IMR-90 (cell line): ENCODE results near the gene NOS1AP. TPM values are rescaled to one million over a fixed set of nuclear protein-coding genes. Genes with fewer than 3 reads are reported as not detected.

Experiments
- ATAC-seq: fragments of 200-7000 bp; cut with Tn5 transposase; 2 replicates; pipeline ENCODE4 v1.9.1; 2020; ENCODE audit warnings: low read depth, mild to moderate bottlenecking, moderate library complexity
- BruUV-seq: library from RNA; stranded (reverse); fragments of 400-500 nt; replicated peaks from 2 replicates; lab custom pipeline; 2021; lab: Mats Ljungman, UMichigan
- CTCF ChIA-PET: fragments of 300-600 bp; formaldehyde crosslinking; extraction: SDS; loops from one replicate; lab custom pipeline; 2021; ENCODE audit warnings: antibody characterized with exemption; lab: Yijun Ruan, JAX
- POLR2A ChIA-PET: fragments of 300-600 bp; sonication (Branson Sonifier 250); formaldehyde crosslinking; loops from one replicate; lab custom pipeline; 2022; ENCODE audit warnings: antibody characterized with exemption; ENCODE audit not compliant: unreplicated experiment; lab: Charles Lee
- DNase-seq: peaks from one replicate; pipeline ENCODE4 v3.0.0; 2013
- H2AFZ ChIP-seq: replicated peaks from 2 replicates; pipeline ENCODE3; 2013; ENCODE audit warnings: low read length, mild to moderate bottlenecking; ENCODE audit not compliant: poor library complexity
- H2AK5ac ChIP-seq: 2 replicates; pipeline ENCODE4 v1.6.1; 2013; ENCODE audit warnings: low read depth, low read length, inconsistent platforms
- H2AK9ac ChIP-seq: replicated peaks from 2 replicates; pipeline ENCODE3; 2013; ENCODE audit warnings: mild to moderate bottlenecking, low read depth, low read length, moderate library complexity; ENCODE audit not compliant: poor library complexity
- H2BK120ac ChIP-seq: 2 replicates; pipeline ENCODE4 v1.6.1; 2013; ENCODE audit warnings: low read depth, low read length, inconsistent platforms
- H2BK15ac ChIP-seq: 3 replicates; pipeline ENCODE4 v1.6.1; 2013; ENCODE audit warnings: low read depth, low read length, inconsistent platforms
- H2BK20ac ChIP-seq: 2 replicates; pipeline ENCODE4 v1.6.1; 2013; ENCODE audit warnings: low read depth, mild to moderate bottlenecking, inconsistent platforms, low read length, moderate library complexity
- H2BK5ac ChIP-seq: 2 replicates; pipeline ENCODE4 v1.6.1; 2013; ENCODE audit warnings: mild to moderate bottlenecking, low read depth, low read length, inconsistent platforms; ENCODE audit not compliant: poor library complexity, severe bottlenecking
- H3K14ac ChIP-seq: replicated peaks from 2 replicates; pipeline ENCODE4 v1.6.1; 2013; ENCODE audit warnings: low read depth, low read length, inconsistent platforms
- H3K18ac ChIP-seq: 2 replicates; pipeline ENCODE4 v1.6.1; 2013; ENCODE audit warnings: low read depth, low read length, control low read depth
- H3K23ac ChIP-seq: 2 replicates; pipeline ENCODE4 v1.6.1; 2013; ENCODE audit warnings: low read depth, low read length, inconsistent platforms
- H3K27ac ChIP-seq: 2 replicates; pipeline ENCODE4 v1.5.1; 2013; ENCODE audit warnings: mild to moderate bottlenecking, control low read depth, low read length; ENCODE audit not compliant: insufficient read depth
- H3K27me3 ChIP-seq: 2 replicates; pipeline ENCODE4 v1.6.1; 2013; ENCODE audit warnings: low read length; ENCODE audit not compliant: control insufficient read depth, insufficient read depth
- H3K36me3 ChIP-seq: 2 replicates; pipeline ENCODE4 v1.6.1; 2013; ENCODE audit warnings: low read length, mixed read lengths; ENCODE audit not compliant: control insufficient read depth, insufficient read depth
- H3K4ac ChIP-seq: 2 replicates; pipeline ENCODE4 v1.6.1; 2013; ENCODE audit warnings: low read depth, low read length, inconsistent platforms
- H3K4me1 ChIP-seq: 2 replicates; pipeline ENCODE4 v1.6.1; 2013; ENCODE audit warnings: low read length, mixed read lengths; ENCODE audit not compliant: control insufficient read depth, insufficient read depth
- H3K4me2 ChIP-seq: 2 replicates; pipeline ENCODE4 v1.6.1; 2013; ENCODE audit warnings: low read depth, mild to moderate bottlenecking, control low read depth, low read length, moderate library complexity
- H3K4me3 ChIP-seq: 2 replicates; pipeline ENCODE4 v1.5.1; 2013; ENCODE audit warnings: low read depth, mild to moderate bottlenecking, control low read depth, low read length, moderate library complexity; ENCODE audit not compliant: insufficient read depth
- H3K56ac ChIP-seq: 2 replicates; pipeline ENCODE4 v1.6.1; 2013; ENCODE audit warnings: low read length, inconsistent platforms; ENCODE audit not compliant: insufficient read depth; ENCODE audit errors: extremely low read depth
- H3K79me1 ChIP-seq, 2 experiments: 2 replicates each; pipeline ENCODE4 v1.6.1; 2013; ENCODE audit warnings: low read length in 2 of 2, inconsistent platforms in 1 of 2, low read depth in 1 of 2
- H3K9ac ChIP-seq: 2 replicates; pipeline ENCODE4 v1.6.1; 2013; ENCODE audit warnings: low read depth, low read length, control low read depth
- H3K9me1 ChIP-seq: 2 replicates; pipeline ENCODE4 v1.6.1; 2013; ENCODE audit warnings: low read length, inconsistent platforms; ENCODE audit not compliant: insufficient read depth
- H3K9me3 ChIP-seq: 2 replicates; pipeline ENCODE4 v1.6.1; 2013; ENCODE audit warnings: low read length; ENCODE audit not compliant: control insufficient read depth, insufficient read depth
- H4K20me1 ChIP-seq: 2 replicates; pipeline ENCODE4 v1.6.1; 2013; ENCODE audit warnings: low read length, inconsistent platforms; ENCODE audit not compliant: insufficient read depth
- H4K5ac ChIP-seq: 2 replicates; pipeline ENCODE4 v1.6.1; 2013; ENCODE audit warnings: mild to moderate bottlenecking, low read depth, low read length, control low read depth
- H4K8ac ChIP-seq, 2 experiments: 2 replicates each; pipeline ENCODE4 v1.6.1; 2013; ENCODE audit warnings: low read depth in 2 of 2, low read length in 2 of 2, control low read depth in 1 of 2, inconsistent platforms in 1 of 2
- H4K91ac ChIP-seq: 2 replicates; pipeline ENCODE4 v1.6.1; 2013; ENCODE audit warnings: low read depth, low read length, inconsistent platforms; ENCODE audit not compliant: insufficient read depth
- WGBS, 2 experiments: methylation state at CpG; one replicate each; pipeline versions ENCODE4 v1.1.5 to v1.1.7; 2013; ENCODE audit warnings: missing lambda C conversion rate in 2 of 2; ENCODE audit not compliant: insufficient read length in 1 of 2; ENCODE audit errors: extremely low coverage in 2 of 2; 5-methylcytosine and 5-hydroxymethylcytosine counted together
- dilution Hi-C: fragments of 300-500 bp; cut with HindIII; formaldehyde crosslinking; loops from one replicate; pipeline ENCODE4 v1.14.3; 2018; ENCODE audit warnings: low sequenced_read_pairs; ENCODE audit not compliant: unreplicated experiment
- in situ Hi-C: fragments of 300-500 bp; cut with MboI; formaldehyde crosslinking; loops from 3 replicates; pipeline ENCODE4 v1.14.3; 2019; ENCODE audit warnings: low sequenced_read_pairs, inconsistent platforms, mixed read lengths
- intact Hi-C: fragments of 100-400 bp; cut with micrococcal nuclease; formaldehyde crosslinking; loops from 2 replicates; pipeline ENCODE4 v1.10.0; 2022
- polyA plus RNA-seq, 3 experiments: library from polyadenylated mRNA; depleted of rRNA; stranded (reverse); fragments of >200 nt; gene quantifications; 2 replicates each; pipeline ENCODE4 v1.2.3, GENCODE V29; 2012; ENCODE audit warnings: low replicate concordance in 1 of 3
- total RNA-seq: library from RNA; depleted of rRNA; stranded (reverse); fragments of >200 nt; gene quantifications from 2 replicates; pipeline ENCODE4 v1.2.3, GENCODE V29; 2012
- TF ChIP-seq, protein P1 (sequence below): fragments of 150-350 bp; IDR thresholded peaks from 2 replicates; pipeline ENCODE4 v1.6.1; 2017; ENCODE audit warnings: mild to moderate bottlenecking, antibody characterized with exemption, low read length, low read depth

The NOS1AP gene
- total and polyA plus RNA-seq, 2 of the 4 experiments (the other 2 are of a cell fraction): 0.18 to 0.19 TPM

DNA sequence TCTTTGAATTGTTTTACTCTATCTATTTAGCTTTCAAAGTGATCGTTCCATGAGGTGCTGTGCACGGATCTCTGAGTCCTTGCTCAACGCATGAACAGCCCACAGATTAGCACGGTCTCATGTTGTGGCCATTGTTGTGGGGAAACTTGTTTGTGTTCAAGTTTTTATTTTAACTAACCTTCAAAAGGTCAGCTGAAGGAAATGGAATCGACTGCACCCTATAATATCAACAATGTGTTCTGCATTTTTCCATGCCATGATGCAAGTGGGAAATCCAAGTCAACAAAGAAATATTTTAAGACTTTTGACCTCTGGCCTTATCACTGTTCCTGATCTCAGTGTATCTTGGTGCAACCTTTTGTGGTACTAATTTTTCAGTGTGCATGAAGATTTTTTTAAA, 336.3 kb downstream of the NOS1AP start:
- Histone ChIP-seq H3K9me3 (no peaks in the 10 kb centered on the region), H4K8ac (no peak overlapping the region), H2BK15ac (no peak overlapping the region), H2BK20ac (no peak overlapping the region), H2AK9ac (no peak overlapping the region), H4K20me1 (no peaks in the 10 kb centered on the region), H3K36me3 (no peaks in the 10 kb centered on the region), H3K23ac (no peak overlapping the region), H3K9me1 (no peaks in the 10 kb centered on the region), H3K18ac (no peak overlapping the region), H3K27me3 (no peaks in the 10 kb centered on the region), H2BK5ac (no peak overlapping the region), H4K5ac (no peak overlapping the region), H3K56ac (no peak overlapping the region), H3K27ac (no peak overlapping the region), H3K4me1 (no peaks in the 10 kb centered on the region; the same call in 1 of the 2 replicates), H2AK5ac (no peak overlapping the region), H3K9ac (no peak overlapping the region), H4K91ac (no peak overlapping the region), H3K14ac (no peak overlapping the region), H2BK120ac (no peak overlapping the region), H2AFZ (no peak overlapping the region), H3K4me2 (no peak overlapping the region), H3K4ac (no peak overlapping the region), H3K79me1 (no peaks in the 10 kb centered on the region), H3K4me3 (no peak overlapping the region)
- in situ Hi-C loops: no loop called here
- BruUV-seq: no TSS peak
- ChIA-PET CTCF (no interaction called here), POLR2A (no interaction called here)
- dilution Hi-C loops: no loop called here
- WGBS, 2 experiments: no CpG with 5 or more reads among the region's 5 CpGs
- intact Hi-C loops: no loop called here
- TF ChIP-seq, protein P1, sequence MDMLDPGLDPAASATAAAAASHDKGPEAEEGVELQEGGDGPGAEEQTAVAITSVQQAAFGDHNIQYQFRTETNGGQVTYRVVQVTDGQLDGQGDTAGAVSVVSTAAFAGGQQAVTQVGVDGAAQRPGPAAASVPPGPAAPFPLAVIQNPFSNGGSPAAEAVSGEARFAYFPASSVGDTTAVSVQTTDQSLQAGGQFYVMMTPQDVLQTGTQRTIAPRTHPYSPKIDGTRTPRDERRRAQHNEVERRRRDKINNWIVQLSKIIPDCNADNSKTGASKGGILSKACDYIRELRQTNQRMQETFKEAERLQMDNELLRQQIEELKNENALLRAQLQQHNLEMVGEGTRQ: no peak
- no peak for ATAC-seq
- DNase-seq: no peak
